ENCODE data around the gene PDZRN4.
"Not testable (repeated sequence)": the region's sequence is repeated elsewhere in the genome, so short reads cannot be mapped to it uniquely, and the experiment has no call there.

PDZRN4 gene

DNA sequence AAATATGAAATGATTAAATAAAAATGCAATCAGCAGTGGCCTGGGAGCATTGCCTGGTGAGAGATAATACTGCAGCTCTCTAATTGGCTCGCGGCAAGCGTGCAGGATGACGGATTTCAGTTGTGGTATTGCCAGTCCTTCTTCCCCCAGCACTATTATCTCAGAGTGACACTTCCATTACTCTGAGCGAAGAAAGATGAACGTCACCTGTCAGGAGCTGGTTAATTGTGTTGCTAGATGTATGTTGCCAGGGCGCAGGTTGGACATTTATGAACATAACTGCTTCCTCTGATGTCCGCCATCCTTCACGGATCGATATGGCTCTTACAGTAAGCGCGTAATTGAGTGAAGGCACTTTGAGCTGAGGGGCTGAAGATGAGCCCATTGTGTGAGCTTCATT, 374.9 kb downstream of the PDZRN4 start:
- DNase-seq (ENCODE audit: low read depth): no peak

DNA sequence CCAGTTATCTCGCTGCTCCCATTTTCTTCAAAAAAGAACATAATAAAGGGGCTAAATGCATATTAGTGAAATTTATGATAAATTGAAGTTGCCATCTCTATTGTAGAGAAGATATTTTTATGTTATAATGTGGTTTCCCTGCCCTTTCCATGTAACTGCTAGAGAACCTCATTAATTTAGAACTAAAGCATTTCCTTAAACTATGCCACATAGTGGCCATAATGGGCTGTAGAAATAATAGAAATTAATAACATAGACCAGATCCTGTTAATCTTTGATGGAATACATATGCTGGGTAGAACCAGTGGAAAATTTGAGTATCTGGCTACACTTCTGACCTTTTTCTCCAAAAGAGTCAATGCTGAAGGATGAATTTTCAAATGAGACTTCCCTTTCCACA, 376.7 kb downstream of the PDZRN4 start:
- DNase-seq (ENCODE audit: low read depth): no peak

DNA sequence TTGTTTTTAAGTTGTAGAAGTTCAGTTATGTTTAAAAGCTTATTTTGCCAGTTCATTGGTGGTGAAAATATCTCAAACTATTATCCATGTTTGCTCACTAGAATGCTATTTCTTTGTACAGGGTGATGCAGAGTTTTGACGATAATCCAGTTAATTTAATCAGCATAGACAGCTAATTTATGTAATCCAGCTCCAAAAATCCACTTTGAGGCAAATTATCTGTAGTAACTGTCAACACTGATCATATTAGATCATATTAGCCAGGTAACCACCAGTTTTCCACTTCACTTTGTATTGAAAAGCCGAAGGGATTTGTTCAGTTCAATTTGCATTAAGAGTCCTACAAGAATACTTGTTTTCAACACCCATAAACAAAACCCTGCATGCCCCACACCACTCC, 378.6 kb downstream of the PDZRN4 start:
- no peak for DNase-seq (ENCODE audit: low read depth)

DNA sequence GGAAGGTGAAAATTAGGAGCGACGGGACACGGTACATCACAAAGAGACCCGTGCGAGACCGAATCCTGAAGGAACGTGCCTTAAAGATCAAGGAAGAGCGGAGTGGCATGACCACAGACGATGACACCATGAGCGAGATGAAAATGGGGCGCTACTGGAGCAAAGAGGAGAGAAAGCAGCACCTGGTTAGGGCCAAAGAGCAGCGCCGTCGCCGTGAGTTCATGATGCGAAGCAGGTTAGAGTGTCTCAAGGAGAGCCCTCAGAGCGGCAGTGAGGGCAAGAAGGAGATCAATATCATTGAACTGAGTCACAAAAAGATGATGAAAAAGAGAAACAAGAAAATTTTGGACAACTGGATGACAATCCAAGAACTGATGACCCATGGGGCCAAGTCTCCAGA, 385.3 kb downstream of the PDZRN4 start:
- no peak for DNase-seq (ENCODE audit: low read depth)

DNA sequence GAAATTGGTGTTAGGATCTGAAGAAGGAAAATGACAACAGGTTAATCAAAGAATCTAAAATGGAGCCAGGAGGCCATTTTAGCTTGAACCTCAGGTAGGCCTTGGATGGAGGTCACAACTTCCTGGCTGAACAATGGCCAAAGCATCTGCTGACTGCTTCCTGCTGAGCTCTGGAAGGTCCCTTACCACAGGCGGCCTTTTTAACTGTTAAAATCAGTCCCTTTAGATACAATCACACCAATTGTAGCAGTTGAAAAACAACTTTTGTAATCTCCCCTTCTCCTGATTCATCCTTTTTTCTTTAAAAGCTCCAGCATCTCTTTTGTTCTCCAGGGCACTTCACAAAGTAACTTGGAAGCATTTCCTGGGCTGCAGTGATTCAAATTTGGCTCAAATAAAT, 388.8 kb downstream of the PDZRN4 start:
- DNase-seq (ENCODE audit: low read depth): no peak

DNA sequence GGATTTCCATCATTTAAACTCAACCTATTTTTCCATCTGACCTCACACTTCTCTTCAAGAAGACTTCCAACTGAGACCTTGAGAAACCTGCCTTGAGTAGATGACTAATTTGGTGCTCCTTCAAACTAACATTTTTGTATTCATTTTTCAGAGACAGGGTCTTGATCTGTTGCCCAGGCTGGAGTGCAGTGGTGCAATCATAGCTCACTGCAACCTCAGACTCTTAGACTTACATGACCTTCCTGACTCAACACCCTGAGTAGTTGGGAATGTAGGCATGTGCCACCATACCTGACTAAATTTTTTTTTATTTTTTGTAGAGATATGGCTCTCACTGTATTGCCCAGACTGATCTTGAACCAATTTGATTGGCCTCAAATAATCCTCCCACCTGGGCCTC, 389.9 kb downstream of the PDZRN4 start:
- no peak for DNase-seq (ENCODE audit: low read depth)

DNA sequence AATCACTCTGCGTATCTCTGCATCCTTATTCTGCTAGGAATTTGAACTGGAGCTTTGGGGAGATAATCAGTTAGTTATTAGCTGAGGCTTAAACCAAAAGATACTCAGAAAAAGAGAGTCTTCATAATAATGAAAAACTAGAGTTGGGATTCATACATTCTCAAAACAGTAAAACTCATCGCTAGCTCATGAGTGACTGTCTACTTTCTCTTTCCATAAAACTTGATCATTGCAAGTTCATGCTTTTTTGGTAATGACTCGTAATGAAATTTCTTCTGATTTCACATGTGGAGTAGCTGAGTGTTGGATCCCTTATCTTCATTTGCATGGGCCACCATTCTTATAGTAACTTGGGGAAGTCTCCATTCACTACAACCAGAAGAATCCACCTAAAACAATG, 397.7 kb downstream of the PDZRN4 start:
- no peak for DNase-seq (ENCODE audit: low read depth)

DNA sequence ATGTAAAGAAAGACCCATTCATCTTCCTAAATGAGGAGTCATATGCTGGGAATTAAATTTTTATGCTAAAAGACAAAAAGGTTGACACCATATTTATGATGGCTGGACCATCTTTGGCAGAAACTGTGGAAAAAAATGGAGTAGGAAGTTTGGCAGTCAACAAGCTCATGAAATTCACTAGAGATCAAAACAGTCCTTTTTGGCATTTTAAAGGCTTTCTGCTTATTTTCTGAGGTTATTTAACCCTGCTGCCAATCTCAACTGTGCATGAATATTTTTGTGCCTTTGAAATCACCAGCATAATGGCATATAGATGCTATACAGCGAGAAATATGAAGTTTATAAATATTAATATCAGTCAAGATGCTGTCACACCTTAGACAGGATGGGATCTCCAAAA, 399.5 kb downstream of the PDZRN4 start:
- no peak for DNase-seq (ENCODE audit: low read depth)

DNA sequence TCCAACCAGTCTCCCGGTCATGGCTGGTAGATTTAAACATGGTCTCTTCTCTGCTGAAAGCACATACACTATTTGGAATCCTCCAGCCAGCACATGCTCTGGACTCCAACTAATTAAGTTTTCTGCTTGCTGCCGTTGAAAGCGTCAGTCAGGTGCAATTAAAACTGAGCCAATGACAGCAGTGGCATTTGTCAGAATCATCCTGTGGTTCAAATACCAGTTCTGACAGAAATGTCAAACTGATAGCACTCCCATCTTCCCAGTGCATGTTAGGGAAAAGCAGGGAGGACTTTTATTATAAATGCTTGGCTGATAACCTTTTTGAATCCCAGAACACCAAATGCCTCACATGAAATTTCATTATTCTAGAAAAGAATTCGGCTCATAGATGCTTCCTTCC, 401.8 kb downstream of the PDZRN4 start:
- no peak for DNase-seq (ENCODE audit: low read depth)

DNA sequence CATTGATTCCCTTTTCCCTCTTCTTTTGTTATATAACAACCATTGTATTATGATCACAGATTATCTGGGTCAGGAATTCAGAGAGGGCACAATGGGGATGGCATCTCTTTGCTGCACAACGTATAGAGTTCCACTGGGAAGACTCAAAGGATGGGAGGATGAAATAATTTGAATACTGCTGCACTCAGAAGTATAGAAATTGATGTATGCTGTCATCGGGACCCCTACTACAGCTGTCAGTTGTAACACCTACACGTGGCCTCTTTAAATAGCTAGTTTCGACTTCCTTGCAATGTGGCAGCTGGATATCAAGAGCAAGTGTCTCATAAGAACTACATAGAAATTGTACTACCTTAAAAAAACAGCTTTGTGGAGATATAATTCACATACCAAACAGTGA, 408.1 kb downstream of the PDZRN4 start:
- DNase-seq (ENCODE audit: low read depth): no peak

DNA sequence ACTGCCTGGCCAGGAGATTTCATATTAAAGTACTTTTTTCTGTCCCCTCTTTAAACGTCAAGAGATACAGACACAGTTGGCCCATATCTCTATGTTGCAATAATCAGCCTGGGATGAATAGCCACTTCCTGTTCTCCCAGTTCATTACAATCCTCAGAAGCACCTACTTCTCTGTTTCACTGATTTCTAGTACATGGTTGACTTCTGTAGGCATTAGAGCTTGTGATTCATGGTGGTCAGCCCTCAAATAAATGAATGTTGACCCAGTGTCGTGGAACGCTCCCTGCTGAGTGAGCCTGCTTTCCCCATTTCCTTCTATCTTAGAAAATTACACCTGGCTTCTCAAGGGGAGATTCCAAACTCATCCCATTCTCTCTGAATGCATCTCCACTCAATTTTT, 416.7 kb downstream of the PDZRN4 start:
- no peak for DNase-seq (ENCODE audit: low read depth)

DNA sequence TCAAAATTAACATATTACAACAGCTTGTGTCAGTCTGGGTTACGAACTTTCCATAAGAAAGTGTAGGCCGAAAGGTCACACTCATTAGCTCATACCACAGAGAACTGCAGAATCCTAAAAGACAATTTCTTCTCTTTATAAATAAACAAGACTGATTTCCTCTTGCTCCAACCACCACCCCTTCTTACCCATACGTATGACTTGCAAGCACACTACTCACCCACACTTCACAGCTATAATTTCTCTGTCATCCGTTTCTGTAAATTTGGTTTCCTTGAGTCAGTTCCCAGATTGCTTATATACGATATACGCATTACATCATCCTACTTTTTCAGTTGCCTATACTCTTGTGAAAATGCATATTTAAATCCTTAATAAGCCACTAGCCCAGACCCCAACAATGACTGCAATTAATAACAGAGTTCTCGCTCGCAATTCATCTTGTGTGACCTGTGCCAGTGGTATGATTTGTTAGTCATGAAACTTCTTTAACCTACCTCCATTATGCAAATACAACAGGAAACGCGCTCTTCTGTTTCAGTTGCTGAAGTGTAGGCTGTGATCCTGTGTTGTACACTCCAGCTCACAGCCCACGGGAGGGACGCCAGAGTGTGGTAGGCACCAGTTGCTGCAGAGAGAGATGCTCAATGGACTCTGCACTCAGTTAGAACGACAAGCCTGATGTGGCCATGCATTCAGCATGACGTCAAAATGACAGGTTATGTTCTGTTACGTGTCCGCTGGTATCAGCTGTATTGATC, 417.6 kb downstream of the PDZRN4 start:
- DNase-seq (ENCODE audit: low read depth): no peak

DNA sequence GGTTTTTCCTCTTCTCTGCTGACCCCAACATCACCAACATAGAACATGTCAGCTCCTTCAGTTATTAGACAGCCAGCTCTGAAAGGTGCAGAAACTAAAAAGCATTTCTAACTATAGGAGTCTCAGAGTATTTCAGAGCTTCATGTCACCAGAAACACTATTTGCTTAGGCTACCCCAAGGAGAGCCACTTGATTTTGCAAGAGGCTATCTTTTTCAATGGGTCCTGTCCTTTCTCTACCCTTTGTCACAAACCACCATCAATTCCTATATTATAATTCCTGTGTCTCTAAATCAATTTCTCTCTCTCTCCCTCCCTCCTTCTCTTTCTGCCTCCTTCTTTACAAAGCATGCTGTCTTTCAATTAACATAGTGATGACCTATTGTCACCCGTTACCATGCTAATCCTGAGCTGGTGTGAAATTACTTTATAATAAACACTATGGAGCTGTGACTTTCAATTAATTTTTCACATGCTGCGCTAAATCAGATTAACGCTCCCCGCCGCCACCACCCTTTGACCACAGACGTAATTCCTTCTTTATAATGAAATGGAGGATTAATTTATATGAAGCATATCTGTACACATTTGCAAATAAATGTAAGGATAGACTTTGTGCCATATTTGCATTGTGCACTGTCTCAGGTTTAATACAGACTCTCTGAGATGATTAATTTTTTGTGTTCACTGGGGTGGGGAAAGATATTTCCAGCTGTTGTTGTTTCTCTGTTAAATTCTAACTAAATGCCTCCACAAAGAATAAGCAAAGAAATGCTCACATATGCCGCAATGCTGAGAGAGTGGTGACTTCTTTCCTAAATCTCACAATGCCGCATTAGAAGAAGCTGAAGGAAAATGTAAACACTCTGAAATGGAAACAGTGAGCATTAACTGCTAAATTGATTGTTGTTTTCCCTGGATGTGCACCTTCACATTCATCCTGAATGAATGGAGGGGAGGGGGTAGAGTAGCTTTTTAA, 418.6 kb downstream of the PDZRN4 start:
- DNase-seq (ENCODE audit: low read depth): no peak

DNA sequence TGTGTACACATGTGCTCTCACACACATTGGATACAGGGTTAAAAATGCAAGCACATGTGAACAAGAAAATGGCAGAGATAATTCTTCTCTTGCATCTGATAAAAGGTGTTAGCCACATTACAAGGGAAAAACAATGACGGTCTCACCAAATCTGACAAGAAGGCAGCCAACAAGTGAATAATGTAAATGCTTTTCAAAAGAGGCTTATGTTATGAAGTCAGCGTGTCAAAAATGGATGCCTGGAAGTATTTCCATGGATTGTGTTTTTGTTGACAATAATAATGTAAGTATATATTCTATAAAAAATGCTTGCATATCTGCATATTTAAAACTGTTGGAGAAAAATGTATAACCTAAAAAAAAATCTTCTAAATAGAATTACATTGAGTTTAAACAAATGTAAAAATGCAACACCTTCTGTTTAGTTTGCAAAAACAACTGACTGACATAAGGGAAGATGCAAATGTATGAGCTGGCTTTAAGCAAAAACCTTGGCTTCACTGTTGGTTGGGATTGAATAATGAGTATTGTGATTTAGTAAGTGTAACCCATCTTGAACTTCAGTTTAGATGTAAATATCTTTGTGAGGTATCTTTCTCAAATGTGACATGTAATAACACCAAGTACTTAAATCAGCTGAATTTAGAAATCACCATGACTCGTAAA, 424.9 kb downstream of the PDZRN4 start:
- DNase-seq (ENCODE audit: low read depth): no peak

DNA sequence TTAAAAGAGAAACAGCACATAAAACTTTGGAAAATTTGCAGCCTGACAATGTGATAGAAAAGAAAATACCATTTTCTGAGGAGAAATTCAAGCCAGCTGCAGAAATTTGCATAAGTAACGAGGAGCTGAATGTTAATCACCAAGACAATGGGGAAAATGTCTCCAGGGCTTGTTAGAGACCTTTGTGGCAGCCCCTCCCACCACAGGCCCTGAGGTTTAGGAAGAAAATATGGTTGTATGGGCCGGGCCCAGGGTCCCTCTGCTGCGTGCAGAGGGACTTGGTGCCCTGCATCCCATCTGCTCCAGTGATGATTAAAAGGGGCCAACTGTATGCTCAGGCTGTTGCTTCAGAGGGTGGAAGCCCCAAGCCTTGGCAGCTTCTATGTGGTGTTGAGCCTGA, 427.1 kb downstream of the PDZRN4 start:
- DNase-seq (ENCODE audit: low read depth): not testable (repeated sequence)

DNA sequence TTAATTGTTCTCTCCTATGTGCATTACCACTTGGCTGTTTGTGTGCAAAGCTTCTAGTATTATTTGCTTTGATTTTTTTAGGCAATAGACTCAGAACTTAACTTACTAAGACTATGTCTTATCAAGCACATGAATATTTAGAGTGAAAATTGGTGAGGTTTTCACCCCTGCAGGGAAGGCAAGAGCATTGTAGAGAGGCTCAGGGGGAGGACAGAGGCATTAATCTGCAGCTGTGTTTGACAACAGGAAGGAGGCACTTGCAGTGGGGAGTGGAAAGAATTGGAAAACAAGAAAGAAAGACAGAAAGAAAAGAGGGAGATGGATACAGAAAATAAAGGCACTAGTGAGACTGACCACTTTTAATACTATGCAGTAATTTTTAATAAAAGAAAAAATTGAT, 431.6 kb downstream of the PDZRN4 start:
- no peak for DNase-seq (ENCODE audit: low read depth)

DNA sequence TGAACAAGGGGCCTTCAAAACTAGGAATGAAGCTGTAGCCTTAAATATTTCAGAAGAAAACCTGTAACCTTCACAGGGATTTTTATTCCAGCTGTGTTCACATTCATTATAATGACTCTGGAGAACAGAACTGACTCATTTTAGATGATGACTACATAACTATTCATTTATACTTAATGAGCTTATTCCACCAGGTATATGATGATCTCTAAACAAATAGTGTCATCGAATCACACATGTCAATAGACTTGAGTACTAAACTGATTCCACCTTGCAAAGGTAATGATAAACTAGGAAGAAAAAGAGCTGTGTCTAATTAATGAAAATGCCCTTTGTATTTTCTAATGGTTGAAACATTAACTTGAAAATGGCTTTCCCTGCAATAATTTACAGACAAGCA, 433.2 kb downstream of the PDZRN4 start:
- no peak for DNase-seq (ENCODE audit: low read depth)
